Fibroblast of lung (primary cell): ENCODE data around the gene MAP4K4. TPM values are rescaled to one million over a fixed set of nuclear protein-coding genes. Genes with fewer than 3 reads are reported as not detected.

ENCODE experiments used
- DNase-seq, 2 donors: peaks; one replicate each; pipeline versions ENCODE4 v3.0.0 to v3.0.0-alpha.2; 2010; ENCODE audit warnings: low read depth in 2 of 2
- H2AFZ ChIP-seq: 2 replicates; pipeline ENCODE4 v1.5.1; 2012; ENCODE audit warnings: low read length, control low read depth, inconsistent platforms
- H3K27ac ChIP-seq: 2 replicates; pipeline ENCODE4 v1.5.1; 2011; ENCODE audit warnings: low read length, control low read depth; ENCODE audit not compliant: insufficient read depth
- H3K27me3 ChIP-seq: 2 replicates; pipeline ENCODE4 v1.5.1; 2011; ENCODE audit warnings: mild to moderate bottlenecking, low read length; ENCODE audit not compliant: control insufficient read depth, insufficient read depth
- H3K36me3 ChIP-seq: 2 replicates; pipeline ENCODE4 v1.5.1; 2011; ENCODE audit warnings: low read length; ENCODE audit not compliant: control insufficient read depth, insufficient read depth
- H3K4me1 ChIP-seq: 2 replicates; pipeline ENCODE4 v1.5.1; 2011; ENCODE audit warnings: low read length; ENCODE audit not compliant: control insufficient read depth, insufficient read depth; ENCODE audit errors: extremely low read depth
- H3K4me2 ChIP-seq: 2 replicates; pipeline ENCODE4 v1.5.1; 2011; ENCODE audit warnings: low read length, control low read depth; ENCODE audit not compliant: insufficient read depth; ENCODE audit errors: extremely low read depth
- H3K4me3 ChIP-seq, 4 experiments: fragments of 200-600 bp in 1 of 4; sonication (generic) in 1 of 4; replicated peaks in 1 of 4; 2 replicates each; pipeline ENCODE4 v1.5.1; 2011 to 2016; ENCODE audit warnings: low read length in 4 of 4, low read depth in 3 of 4, mild to moderate bottlenecking in 3 of 4, control low read depth in 2 of 4, inconsistent platforms in 1 of 4, mixed read lengths in 1 of 4; ENCODE audit not compliant: insufficient read depth in 1 of 4; ENCODE audit errors: control extremely low read depth in 1 of 4
- H3K79me2 ChIP-seq: 2 replicates; pipeline ENCODE4 v1.5.1; 2012; ENCODE audit warnings: mild to moderate bottlenecking, low read length, inconsistent platforms; ENCODE audit not compliant: control insufficient read depth, insufficient read depth
- H3K9ac ChIP-seq: 2 replicates; pipeline ENCODE4 v1.5.1; 2011; ENCODE audit warnings: mild to moderate bottlenecking, low read length, control low read depth; ENCODE audit not compliant: insufficient read depth
- H3K9me3 ChIP-seq: 2 replicates; pipeline ENCODE4 v1.5.1; 2012; ENCODE audit warnings: low read depth, low read length; ENCODE audit not compliant: control insufficient read depth, insufficient read depth
- H4K20me1 ChIP-seq: 2 replicates; pipeline ENCODE4 v1.5.1; 2011; ENCODE audit warnings: low read length; ENCODE audit not compliant: control insufficient read depth, insufficient read depth; ENCODE audit errors: extremely low read depth
- CTCF ChIP-seq, 2 donors: IDR thresholded peaks in 1 of 2; conservative IDR thresholded peaks in 1 of 2; 1 replicate in 1 of 2; 2 replicates in 1 of 2; pipeline ENCODE4 v1.5.1; 2011 to 2012; ENCODE audit warnings: low read length in 2 of 2, control low read depth in 1 of 2, inconsistent platforms in 1 of 2, low read depth in 1 of 2, mild to moderate bottlenecking in 1 of 2
- EZH2 ChIP-seq: IDR thresholded peaks from 2 replicates; pipeline ENCODE4 v1.5.1; 2012; ENCODE audit warnings: low read length, control low read depth, mild to moderate bottlenecking; ENCODE audit errors: missing control alignments
- polyA plus RNA-seq, 2 donors: library from polyadenylated mRNA; depleted of rRNA in 1 of 2; stranded (reverse) in 1 of 2; unstranded in 1 of 2; fragments of >200 nt; gene quantifications; 2 replicates each; pipeline ENCODE4 v1.2.1, GENCODE V29; 2011 to 2012; ENCODE audit warnings: missing spikeins in 1 of 2
- total RNA-seq: library from RNA; depleted of rRNA; stranded (reverse); fragments of >200 nt; gene quantifications from 2 replicates; pipeline ENCODE4 v1.2.1, GENCODE V29; 2014

MAP4K4 gene
- total and polyA plus RNA-seq, 2 donors (not counting 1 experiment from before 2014, with no cell fraction given) = 113 to 164 TPM

DNA sequence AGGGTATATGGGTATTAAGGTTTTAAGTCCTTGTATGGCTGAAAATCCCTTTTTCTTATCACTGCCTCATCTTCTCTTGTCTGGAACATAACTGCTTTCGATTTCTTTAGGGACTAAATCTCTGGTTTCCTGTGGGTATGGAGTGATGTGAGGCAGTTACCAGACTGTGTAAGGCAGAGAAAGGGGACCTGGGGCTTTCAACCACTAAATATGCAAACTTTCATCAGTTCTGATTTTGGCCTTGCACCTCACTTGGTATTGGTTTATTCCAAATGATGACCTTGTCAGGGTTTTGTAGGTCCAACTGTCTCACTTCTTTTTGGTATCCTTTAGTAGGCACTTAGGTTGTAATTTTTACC, 9.3 kb downstream of the MAP4K4 start:
- Histone ChIP-seq H3K4me1 (peaks cover 17% of the 10 kb centered on the region), H3K27ac (peak overlapping the region; percentile 24), H3K79me2 (peaks cover 99% of the 10 kb centered on the region), H3K4me2 (no peak overlapping the region), H3K9me3 (no peaks in the 10 kb centered on the region), H3K27me3 (no peaks in the 10 kb centered on the region), H3K9ac (no peak overlapping the region), H4K20me1 (no peaks in the 10 kb centered on the region), H2AFZ (no peak overlapping the region), H3K4me3 (no peak overlapping the region), H3K36me3 (peaks cover 2% of the 10 kb centered on the region)
- no peak for DNase-seq
- no peak for TF ChIP-seq CTCF (conservative IDR thresholded peaks at IDR 0.05 in 1 of 2, IDR thresholded peaks at IDR 0.05 in 1 of 2; ENCODE audit: low read depth in 1 of 2, low read length in 2 of 2)
- no peak for TF ChIP-seq EZH2

GRCh38 chr2:101710036-101710435, 12.5 kb downstream of the MAP4K4 start:
- Histone ChIP-seq H3K4me3 (no peak overlapping the region), H4K20me1 (no peaks in the 10 kb centered on the region), H2AFZ (no peak overlapping the region), H3K27ac (no peak overlapping the region), H3K36me3 (no peaks in the 10 kb centered on the region), H3K79me2 (peaks cover 100% of the 10 kb centered on the region), H3K4me2 (peak overlapping the region; percentile 25), H3K4me1 (peaks cover 12% of the 10 kb centered on the region), H3K27me3 (no peaks in the 10 kb centered on the region), H3K9ac (no peak overlapping the region), H3K9me3 (no peaks in the 10 kb centered on the region)
- no peak for DNase-seq
- no peak for TF ChIP-seq EZH2
- no peak for TF ChIP-seq CTCF (conservative IDR thresholded peaks at IDR 0.05 in 1 of 2, IDR thresholded peaks at IDR 0.05 in 1 of 2; ENCODE audit: low read depth in 1 of 2, low read length in 2 of 2)

DNA sequence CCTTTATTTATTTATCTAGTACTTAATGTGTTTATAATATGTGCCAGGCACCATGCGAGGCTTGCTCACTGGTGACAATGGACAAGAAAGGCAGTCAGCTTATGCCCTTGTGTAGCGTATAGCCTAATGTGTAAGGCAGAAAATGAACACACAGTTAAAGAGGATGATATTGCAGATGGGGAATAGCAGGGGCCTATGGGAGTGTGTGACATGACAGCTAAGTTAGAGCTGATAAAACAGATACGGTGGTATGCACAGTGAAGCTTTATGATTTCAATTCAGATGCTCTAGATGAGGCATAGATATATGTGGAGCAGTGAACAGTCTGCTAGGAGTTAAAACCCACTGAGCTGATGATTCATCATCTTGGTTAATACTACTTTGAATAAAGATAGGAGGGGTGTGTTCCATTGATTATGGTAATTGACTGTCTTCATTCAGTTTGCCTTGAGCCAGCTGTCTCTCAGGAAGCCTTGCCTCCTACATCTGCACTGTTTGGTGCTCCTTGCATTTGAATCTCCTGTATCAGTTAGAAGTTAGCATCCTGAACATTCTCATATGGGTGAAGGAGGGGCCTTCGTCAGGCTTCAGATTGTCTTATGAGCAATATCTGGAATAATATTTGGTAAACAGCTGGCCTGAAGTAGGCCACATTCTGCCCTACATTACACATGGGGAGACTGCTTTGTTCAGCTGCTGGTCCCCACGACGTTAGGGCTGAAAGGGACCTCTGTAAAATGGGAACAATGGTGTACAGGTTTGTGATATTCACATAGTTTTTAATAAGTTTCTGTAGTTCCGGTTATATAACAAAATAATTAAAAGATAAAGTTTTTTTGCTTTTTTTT, 13.2 kb downstream of the MAP4K4 start:
- H3K4me1 ChIP-seq = peaks cover 10% of the 10 kb centered on the region
- H3K36me3 ChIP-seq = no peaks in the 10 kb centered on the region
- no peak overlapping the region for H3K4me3 ChIP-seq
- no peak overlapping the region for H3K9ac ChIP-seq
- peak overlapping the region; percentile 25 for H3K4me2 ChIP-seq
- TF ChIP-seq CTCF (conservative IDR thresholded peaks at IDR 0.05 in 1 of 2, IDR thresholded peaks at IDR 0.05 in 1 of 2; ENCODE audit: low read depth in 1 of 2, low read length in 2 of 2) = no peak
- no peak for TF ChIP-seq EZH2
- no peaks in the 10 kb centered on the region for H4K20me1 ChIP-seq
- no peaks in the 10 kb centered on the region for H3K9me3 ChIP-seq
- H3K79me2 ChIP-seq = peaks cover 100% of the 10 kb centered on the region
- H2AFZ ChIP-seq = no peak overlapping the region
- DNase-seq = peak; percentile 39 to 65
- no peak overlapping the region for H3K27ac ChIP-seq
- no peaks in the 10 kb centered on the region for H3K27me3 ChIP-seq
